Superior temporal gyrus (tissue), 1 donor: ENCODE measurements around the gene AJM1.

ENCODE experiments used
- DNase-seq: peaks from one replicate; pipeline ENCODE4 v3.0.0-alpha.2; 2016; ENCODE audit errors: extremely low spot score

The AJM1 gene

GRCh38 chr9:136808075-136808805 is 34.0 kb upstream of the AJM1 start:
- no peak for DNase-seq

- DNase-seq, result no peak
These were observed 33.5 kb upstream of the AJM1 start for GRCh38 chr9:136808806-136809158.

GRCh38 chr9:136814725-136815421 is 27.4 kb upstream of the AJM1 start:
- no peak for DNase-seq

GRCh38 chr9:136815422-136815782 is 26.9 kb upstream of the AJM1 start:
- no peak for DNase-seq

GRCh38 chr9:136820971-136821825 is 21.1 kb upstream of the AJM1 start:
- peak; percentile 16 for DNase-seq

- DNase-seq, result no peak
These were observed 20.3 kb upstream of the AJM1 start for GRCh38 chr9:136821826-136822544.

GRCh38 chr9:136823136-136824046 is 18.9 kb upstream of the AJM1 start:
- no peak for DNase-seq

GRCh38 chr9:136824496-136825225 is 17.6 kb upstream of the AJM1 start:
- DNase-seq, result no peak

GRCh38 chr9:136825295-136826187 is 16.7 kb upstream of the AJM1 start:
- DNase-seq, result no peak

- no peak for DNase-seq
These were observed 16.1 kb upstream of the AJM1 start for GRCh38 chr9:136826188-136826541.

GRCh38 chr9:136826703-136827582 is 15.3 kb upstream of the AJM1 start:
- DNase-seq, result no peak

GRCh38 chr9:136827794-136828473 is 14.3 kb upstream of the AJM1 start:
- no peak for DNase-seq

- DNase-seq, result no peak
These were observed 13.7 kb upstream of the AJM1 start for GRCh38 chr9:136828474-136829140.

- no peak for DNase-seq
These were observed 12.9 kb upstream of the AJM1 start for GRCh38 chr9:136829412-136829811.

- no peak for DNase-seq
These were observed 12.0 kb upstream of the AJM1 start for GRCh38 chr9:136829981-136830885.
